Activated CD4-positive, alpha-beta T cell treated with anti-CD3 and anti-CD28 coated beads for 4 hours (primary cell): ENCODE measurements around the gene HIVEP3.

Experiments
- DNase-seq, 2 donors: peaks; one replicate each; pipeline ENCODE4 v3.0.0-alpha.2; 2020

Gene HIVEP3

DNA sequence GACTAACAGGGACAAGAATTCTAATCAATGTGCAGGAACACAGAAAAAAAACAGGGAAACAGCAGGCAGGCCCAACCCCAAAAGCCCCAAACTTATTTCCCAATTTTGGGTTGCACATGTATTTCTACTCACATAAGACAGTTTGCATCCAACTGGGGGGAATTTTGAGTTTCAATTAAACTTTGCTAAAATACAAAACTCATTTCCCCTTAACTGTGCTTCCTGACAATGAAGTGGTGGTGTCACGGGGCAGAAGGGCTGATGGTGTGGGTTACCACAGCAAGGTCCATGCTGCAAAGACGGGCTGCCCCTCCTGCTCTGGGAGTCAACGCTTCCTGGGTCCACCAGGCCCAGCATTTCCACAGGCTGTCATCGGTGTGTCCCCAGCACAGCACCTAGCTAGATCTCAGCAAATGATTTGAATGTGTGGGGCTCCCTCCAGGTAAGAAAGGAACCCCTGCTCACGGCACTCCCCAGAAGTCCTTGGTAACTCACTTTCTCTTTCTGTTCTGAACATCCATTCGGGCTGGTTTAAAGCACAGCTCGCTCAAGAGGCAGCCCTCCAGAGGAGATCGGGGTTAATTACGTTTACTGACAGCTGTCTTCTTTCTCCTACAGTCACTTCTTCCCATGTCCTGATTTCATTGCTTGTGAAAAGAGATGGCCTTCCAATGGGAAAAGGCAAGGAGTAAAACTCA lies 27.4 kb downstream of the HIVEP3 start:
- peak; percentile 63 to 64 for DNase-seq

DNA sequence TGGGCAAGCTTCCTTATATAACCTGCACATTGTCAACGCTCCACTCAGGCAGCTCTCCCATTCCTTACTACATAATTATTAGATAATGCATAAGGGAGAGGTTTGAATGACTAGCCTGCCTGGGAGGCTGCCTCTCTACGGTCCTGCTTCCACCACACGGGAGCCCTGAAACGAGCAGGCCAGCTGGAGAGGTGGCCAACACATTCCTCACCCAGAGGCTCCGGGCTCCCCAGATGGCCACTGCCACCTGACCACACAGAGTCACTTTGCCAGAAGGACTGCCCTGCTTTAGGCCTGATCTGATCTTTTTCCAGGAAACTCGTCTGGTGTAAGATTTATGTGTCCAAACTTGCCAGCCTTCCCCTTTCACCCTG lies 27.9 kb downstream of the HIVEP3 start:
- DNase-seq = no peak

DNA sequence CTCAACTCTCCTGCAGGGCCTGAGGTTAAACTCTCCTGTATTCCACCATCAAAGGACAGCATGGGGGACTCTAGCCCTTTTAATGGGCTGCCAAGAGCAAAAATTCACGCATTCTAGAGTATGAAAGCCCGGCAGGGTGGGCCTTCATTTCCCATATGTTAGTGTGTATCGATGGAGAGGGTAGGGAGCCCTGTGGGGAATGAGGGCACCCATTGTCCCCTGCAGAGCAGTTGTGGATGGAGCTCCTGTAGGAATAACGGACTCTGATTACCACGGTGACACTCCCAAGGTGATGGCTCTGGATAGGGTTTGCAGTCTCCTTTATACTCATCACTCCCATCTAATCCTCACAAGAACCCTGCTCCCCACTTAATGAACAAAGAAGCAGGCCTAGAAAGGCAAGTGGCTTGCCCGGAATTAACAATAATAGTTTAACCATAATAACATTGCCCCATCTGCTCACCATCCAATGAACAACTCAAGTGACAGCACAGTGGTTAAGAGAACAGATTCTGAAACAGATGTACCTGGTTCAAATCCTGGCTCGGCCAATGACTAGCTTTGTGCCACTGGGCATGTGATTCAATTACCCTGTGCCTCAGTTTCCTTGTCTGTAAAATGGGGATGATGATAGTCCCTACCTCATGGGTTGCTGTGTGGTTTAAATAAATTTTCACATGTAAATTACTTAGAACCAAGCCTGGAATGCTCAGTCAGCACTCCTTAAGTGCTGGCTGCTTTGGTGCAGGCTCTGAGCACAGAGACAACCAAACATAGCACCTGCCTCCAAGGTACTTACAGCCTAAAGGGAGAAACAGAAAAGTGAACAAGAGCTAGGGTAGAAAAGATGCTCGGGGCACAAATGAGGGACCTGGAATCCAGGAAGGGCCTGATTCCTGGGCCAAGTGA lies 29.0 kb downstream of the HIVEP3 start:
- no peak for DNase-seq

DNA sequence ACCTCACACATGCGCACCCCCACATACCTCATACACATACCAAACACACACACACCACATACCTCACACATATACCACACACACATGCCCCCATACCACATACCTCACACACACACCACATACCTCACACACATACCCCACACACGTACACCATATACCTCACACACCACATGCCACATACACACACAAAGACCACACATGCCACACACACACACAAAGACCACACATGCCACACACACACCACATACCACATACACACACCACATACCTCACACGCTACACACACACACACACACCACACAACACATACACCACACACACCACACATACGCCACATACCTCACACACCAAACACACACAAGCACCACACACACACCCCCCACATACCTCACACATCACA lies 30.0 kb downstream of the HIVEP3 start:
- DNase-seq = no peak

DNA sequence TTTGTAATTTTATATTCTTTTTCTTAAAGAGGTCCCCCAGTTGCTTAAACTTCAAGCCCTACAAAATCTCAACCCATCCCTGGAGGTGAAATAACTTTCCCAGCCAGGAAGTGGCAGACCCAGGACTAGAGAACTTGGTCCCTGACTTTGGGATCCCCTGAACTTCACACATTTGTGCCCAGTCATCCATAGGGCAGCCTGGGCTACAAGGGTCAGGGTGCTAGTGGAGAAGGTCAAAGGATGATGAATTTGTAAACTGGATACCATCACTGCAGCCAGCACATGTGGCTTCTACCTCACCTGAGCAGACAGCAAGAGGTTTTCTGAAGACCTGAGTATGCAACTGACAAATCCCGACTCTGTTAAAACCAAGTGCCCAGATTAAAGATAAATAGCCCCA lies 31.4 kb downstream of the HIVEP3 start:
- DNase-seq = no peak

DNA sequence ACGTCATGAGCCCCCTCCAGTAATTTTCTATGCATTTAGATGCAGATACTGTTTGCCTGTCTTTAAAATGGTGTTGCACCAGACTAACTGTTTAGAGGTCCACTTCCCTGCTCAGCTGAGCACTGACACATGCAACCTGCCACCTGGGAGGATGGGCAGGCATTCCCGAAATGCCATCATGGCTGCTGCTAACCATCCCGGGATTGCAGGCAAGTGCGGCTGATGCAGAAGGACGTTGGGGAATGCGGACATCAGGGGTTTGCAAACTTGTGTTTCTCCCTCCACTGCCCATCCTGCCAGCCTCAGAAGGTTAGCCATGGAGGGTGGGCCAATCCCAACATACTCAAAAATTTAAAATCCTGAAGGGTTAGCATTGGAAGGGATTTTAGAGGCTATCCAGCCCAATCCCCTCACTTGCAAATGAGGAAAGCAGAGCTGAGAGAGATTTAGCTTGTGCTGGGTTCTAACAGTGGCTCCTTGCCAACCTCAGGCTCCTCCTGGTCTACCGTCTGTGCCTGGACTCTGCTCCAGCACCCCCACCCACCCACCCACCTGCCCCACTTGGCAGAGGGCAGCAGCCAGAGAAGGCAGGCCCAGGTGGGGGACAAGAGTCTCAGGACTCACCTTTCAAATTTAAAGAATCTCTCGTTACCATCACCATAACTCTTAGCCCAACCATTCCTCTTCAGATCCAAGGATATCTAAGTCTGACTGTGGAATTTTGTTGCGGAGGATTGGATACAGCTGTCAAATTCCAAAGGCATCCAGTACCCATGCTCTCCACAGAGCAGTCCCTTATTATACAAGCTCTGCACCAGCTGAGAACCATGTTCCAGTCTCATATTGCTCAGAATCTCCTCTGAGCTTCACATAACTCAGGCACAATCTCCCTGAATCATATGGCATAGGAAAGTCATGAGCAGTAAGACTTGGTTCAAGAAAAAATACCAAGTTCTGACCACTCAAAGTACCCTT lies 34.2 kb downstream of the HIVEP3 start:
- DNase-seq = no peak

DNA sequence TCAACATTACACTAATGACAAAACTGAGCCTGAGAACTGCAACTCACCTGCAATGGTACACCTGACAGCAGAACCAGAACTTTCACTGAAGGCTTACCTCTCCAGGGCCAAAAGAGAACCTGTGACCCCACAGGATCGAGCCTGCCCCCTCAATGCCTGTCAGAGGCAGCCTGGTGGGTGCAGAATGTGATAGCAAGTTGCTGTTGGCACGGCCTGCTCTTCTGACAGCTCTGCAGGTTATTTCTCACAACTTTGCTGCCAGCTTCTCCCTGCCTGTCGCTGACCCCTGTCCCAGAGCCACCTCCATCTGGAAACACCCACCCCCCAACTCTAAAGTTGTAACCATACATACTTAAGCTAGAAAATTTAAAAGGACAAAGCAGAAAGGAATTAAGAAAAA lies 35.2 kb downstream of the HIVEP3 start:
- no peak for DNase-seq

DNA sequence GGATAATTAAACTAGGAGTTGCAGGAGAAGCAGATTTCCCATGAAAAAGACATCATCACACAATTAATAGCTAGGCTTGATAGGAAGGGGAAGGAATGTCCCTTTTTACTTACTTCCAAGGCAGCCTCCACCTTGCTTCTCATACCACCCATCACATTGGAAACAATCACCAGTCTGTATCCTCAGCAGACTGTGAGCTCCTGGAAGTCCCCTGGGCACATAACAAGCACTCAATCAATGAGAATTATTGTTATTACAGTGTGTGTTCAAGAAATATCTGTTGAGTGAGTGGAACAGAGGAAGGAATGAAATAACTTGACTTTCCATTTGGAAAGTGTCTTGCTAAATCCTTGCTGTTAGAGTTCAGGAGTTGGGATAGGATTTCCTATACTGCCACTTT lies 36.2 kb downstream of the HIVEP3 start:
- no peak for DNase-seq

DNA sequence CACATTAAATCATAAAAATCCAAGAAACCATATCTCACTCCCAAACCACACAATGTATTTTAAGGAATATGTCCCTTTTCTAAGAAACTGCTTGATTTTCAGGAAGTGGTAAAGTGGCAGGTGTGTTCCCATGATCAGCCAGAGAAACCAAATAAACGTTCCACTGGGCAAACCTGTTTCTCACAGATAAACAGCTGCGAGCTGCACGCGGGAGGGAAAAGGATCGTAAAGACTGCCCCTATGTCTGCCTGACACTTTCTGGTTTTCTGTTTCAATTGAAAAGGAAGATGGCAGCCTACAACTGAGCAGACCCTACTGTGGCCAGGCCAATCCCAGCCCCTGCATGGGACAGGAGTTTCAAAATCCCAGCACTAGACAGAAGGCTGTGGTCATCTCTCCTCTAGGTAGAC lies 36.6 kb downstream of the HIVEP3 start:
- DNase-seq = no peak

DNA sequence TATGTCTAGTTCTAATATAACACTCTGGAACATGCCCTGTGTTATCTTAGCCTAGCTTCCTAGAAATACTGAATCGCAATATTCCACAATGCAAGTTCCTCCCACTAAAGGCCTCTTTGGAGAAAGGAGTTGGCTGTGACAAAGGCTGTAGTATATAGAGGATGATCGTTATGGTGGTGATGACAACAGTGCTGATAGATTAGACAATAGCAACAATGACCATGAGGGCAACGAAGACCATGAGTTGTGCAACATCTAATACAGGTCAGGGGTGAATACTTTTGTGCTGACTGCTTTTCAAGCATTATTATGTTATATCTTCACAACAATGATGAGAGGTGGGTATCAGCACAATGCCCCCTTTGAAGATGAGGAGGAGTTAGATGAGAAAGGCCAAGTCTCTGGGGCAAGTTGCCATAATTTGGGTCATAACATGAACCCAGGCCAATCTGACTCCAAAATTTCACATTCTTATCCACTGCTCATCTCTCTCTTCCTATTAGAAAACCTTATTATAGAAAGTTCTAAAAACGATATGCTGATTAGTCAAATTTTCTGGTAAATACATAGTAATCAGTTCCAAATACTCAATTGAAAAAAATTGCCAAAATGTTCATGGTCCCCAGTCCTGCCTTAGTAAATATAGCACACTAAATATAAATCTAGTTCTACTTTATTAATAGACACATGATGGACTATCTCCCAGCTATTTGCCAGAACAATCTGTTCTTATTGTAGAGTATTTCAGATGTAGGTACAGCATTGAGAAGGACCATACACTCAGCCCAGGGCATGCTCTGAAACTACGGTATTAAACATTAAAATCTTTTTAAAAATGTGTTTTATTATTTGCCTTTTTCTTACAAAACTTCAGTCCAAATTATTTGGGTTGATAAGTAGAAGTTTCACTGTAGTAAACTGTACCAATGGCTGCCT lies 37.5 kb downstream of the HIVEP3 start:
- DNase-seq = no peak

DNA sequence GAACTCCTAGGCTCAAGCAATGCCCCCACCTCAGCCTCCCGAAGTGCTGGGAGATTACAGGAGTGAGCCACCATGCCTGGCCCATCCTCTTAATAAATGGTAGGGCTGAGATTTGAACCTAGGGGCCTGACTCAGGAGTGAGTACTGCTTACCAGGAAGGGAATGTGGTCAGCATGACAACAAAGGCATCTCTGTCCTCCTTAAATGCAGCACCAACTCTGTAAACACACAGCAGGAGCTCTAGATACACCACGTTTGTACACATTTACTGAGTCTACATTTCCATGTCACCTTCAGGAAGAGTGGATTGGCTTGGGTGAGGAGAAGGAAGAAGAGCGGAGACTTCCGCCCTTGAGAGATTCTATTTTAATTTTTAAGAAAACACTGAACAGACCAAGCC lies 38.5 kb downstream of the HIVEP3 start:
- no peak for DNase-seq

DNA sequence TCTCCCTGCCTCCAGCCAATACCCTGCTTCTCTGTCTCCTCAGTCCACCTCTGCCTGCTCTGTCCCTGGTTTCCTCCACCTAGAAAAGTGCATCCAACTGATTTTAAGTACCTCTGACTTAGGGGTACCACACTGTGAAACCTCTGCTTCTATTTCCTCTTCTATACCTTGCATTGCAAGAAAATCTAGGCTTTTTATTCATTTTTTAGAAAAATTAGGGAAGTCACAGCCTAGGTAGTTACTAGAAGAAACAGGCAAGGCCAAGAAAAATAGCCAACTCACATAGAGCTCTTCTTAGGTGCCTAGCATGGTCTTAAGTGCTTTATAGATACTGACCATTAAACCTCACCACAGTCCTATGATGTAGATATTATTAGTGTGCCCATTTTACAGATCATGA lies 39.1 kb downstream of the HIVEP3 start:
- no peak for DNase-seq

DNA sequence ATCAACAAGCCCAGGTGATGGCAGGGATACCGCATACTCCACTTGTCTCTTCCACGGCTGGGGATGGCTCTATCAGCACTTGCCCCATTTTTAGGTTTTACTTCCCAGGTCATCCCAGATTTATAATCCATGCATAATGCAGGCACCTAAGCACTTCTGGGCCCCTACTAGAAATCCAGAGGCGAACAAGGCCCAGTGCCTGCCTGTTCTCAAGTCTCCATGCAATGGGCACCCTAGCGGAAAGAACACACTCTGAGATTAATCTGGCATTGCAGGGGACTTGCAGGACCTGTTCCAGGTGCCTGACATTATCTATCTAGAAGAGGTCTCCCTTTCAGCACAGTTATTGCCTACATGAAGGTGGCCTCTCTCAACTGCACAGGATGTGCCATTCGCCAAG lies 39.8 kb downstream of the HIVEP3 start:
- no peak for DNase-seq

DNA sequence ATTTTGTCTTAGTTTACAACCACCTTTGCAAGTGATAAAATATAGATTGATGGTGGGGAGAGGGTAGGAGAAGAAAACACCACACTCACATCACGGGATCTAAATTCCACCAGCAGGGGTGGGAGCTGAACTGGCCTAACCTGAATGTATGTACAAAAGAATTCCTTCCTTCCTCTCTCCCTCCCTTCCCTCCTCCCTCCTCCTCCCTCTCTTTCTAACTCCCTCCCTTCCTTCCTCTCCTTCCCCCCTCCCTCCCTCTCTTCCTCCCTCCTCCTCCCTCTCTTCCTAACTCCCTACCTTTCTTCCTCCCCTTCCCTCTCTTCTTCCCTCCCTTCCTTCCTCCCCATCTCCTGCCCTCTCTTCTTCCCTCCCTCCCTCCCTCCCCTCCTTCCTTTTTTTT lies 40.2 kb downstream of the HIVEP3 start:
- no peak for DNase-seq

DNA sequence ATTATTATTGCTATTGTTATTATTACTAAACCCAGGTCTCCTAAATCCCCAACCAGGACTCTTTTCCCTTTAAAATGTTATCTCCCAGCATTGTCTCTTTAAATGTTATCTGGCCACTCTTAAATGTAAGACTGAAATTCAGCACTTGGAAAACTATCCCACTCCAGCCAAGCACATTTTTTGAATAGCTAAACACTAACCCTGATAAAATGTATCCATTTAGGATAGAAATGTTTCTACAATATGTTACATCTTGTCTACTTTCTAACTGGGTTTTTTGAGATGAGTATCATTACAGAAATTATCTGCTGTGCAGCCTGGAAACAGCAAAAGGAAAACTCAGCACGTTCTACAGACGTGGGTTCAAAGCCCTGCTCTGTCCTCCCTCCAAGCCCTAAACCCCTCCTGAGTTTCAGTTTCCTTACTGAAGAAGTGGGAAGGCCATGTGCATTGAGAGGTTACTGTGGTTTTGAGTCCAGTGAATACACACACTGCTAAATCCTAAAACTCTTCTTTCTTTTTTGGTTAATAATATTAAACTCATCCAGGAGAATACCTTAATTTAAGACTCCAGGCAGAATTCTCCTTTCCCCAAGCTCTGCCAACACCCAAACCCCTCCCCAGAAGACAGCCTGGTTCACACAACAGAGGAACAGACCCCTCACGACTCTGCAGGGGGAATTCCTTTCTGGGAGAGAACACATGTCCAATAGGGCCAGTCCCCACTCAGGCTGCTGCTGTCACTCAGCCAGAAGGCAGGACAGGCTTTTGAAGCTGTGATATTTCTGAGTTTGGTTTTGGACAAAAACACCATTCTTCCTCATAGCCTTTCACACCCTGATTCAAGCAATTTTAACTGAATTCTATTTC lies 41.9 kb downstream of the HIVEP3 start:
- no peak for DNase-seq

DNA sequence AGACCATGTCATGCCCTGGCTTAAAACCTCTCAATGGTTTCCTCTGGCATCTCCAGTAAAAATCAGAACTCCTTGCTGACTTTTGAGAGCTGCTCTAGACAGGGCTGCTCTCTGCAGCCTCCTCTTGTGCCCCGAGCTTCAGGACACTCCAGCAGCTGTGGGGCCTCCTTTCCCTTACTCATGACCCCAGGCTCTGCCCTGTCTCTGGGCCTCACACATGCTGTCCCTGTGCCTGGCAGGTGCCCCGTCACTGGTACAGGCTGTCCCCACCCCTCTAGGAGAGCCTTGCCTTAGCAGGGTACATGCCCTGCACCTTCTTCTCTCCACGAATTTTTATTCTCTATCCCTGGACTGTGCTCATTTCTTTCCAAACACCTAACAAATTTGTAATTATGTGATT lies 43.2 kb downstream of the HIVEP3 start:
- no peak for DNase-seq

DNA sequence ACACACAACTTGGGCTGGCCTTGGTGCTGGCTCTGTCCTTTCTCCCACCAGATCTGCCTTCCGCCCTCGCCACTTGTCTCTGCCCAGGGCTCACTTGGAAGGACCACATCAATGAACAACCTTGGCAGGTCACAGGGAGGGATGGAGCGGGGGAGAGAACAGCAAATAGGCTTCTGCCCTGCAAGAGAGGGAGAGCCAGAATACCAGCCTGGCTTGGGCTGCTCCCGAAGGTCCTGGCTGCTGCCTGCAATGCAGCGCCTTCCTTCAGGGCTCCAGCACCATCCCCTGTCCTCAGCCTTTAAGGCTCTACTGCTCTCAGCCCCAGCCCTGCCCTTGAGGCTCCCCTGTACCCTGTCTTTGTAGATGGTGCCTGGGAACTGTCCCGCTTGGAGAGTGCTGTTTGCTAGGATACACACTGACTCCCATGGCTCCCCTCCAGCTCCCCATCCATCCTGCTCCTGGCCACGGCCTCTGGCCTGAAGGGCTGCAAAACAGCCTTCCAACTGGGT lies 43.8 kb downstream of the HIVEP3 start:
- no peak for DNase-seq

DNA sequence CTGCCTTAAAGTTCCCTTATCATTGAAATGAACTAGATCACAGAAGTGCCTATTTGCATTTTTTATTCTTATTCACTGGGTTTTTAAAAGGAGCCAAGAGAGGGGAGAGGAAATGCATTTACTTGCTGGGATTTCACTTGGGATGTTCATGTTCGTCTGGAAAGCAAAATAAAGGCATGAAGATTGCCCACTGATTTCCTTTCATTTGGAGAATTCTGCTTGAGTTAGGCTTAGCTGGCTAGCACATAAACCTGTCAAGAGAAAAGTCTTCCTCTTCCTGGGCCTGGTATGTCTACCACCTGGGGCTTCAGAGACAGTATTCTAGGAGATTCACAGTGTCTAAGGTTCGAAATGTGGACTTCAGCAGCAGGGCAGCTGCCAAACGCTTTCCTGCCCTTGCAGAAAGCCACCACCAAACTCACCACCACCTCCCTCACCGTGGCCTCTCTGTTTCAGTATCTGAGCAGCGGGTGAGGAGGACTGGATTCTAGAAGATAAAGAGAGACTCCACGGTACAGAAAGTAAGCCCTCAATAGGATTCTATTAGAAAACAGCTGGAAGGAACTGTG lies 44.5 kb downstream of the HIVEP3 start:
- DNase-seq = no peak

DNA sequence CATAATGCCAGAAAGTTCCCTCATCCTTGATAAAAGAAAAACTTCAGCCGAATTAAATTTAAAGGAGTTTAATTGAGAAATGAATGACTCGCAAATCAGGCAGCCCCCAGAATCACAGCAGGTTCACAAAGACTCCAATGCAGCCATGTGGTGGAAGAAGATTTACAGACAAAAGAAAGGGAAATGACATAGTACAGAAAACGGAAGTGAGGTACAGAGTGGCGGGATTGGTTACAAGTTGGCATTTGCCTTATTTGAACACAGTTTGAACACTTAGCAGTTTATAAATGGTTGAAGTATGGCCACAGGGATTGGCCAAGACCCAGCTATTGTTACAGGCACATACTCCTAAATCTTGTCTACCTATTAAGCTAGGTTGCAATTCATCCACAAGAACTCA lies 46.6 kb downstream of the HIVEP3 start:
- DNase-seq = no peak

DNA sequence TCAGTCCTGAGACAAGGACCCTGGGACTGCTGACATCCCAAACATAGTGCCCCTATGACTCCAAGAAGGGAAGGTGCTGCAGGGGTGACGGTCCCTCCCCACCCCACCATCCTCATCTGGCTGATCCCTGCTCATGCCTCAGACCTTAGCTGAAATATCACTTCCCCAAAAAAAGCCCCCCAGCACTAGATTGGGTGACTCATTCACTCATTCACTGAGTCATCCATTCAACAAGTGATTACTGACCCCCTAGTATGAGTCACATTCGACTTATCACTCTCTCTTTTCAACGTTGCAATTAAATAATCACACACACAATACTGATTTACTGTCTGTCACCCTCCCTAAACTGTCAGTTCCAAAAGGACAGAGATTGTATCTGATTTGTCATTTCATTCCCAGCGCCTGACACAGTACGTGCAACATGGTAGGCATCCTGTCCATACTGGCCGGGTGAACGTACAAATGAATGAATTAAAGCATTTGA lies 48.6 kb downstream of the HIVEP3 start:
- DNase-seq = no peak
